Large intestine (tissue), 3 donors: Measurements from ENCODE around the gene DTNB. TPM values are rescaled to one million over a fixed set of nuclear protein-coding genes. Genes with fewer than 3 reads are reported as not detected.
A peak's percentile ranks its signal among the peaks of the same experiment; 100 is the strongest.

Source experiments
- DNase-seq, 2 donors: peaks; one replicate each; pipeline versions ENCODE4 v3.0.0 to v3.0.0-alpha.2; 2013
- H3K27ac ChIP-seq: one replicate; pipeline ENCODE4 v1.5.1; 2013; ENCODE audit warnings: low read length
- H3K27me3 ChIP-seq: 2 replicates; pipeline ENCODE4 v1.6.1; 2013; ENCODE audit warnings: low read length; ENCODE audit not compliant: control insufficient read depth, insufficient read depth
- H3K36me3 ChIP-seq: 2 replicates; pipeline ENCODE4 v1.6.1; 2013; ENCODE audit warnings: low read length; ENCODE audit not compliant: control insufficient read depth, insufficient read depth
- H3K4me1 ChIP-seq: one replicate; pipeline ENCODE4 v1.6.1; 2013; ENCODE audit warnings: low read length; ENCODE audit not compliant: control insufficient read depth, insufficient read depth
- H3K4me3 ChIP-seq: one replicate; pipeline ENCODE4 v1.5.1; 2013; ENCODE audit warnings: low read length
- H3K9me3 ChIP-seq: one replicate; pipeline ENCODE4 v1.6.1; 2013; ENCODE audit warnings: mild to moderate bottlenecking, low read depth, low read length, moderate library complexity; ENCODE audit not compliant: control insufficient read depth
- whole genome bisulfite sequencing: methylation state at CpG from one replicate; pipeline ENCODE4 v1.1.5; 2013; ENCODE audit warnings: low lambda C conversion rate; ENCODE audit not compliant: insufficient coverage; 5-methylcytosine and 5-hydroxymethylcytosine counted together
- polyA plus RNA-seq: library from polyadenylated mRNA; unstranded; fragments of 120-200 nt; gene quantifications from one replicate; pipeline ENCODE4 v1.2.1, GENCODE V29; 2013

The DTNB gene
- polyA plus RNA-seq, 1 donor: 6.8 TPM

DNA sequence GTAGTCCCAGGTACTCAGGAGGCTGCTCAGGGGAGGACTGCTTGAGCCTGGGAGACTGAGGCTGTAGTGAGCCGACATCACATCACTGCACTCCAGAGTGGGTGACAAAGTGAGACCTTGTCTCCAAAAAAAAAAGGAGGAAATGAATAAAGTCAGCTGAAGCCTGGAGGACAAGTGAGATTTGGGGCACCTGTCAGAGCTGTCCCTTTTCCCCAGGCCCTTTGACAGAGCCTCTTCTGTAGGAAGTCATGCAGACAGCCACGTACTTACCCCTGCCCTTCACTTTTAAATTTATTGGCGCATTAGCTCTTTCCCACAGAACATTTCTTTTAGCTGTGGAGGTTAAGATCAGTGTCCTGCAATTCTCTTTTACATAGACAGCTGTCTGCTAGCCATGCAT lies 180.7 kb downstream of the DTNB start:
- Histone ChIP-seq H3K9me3 (no peaks in the 10 kb centered on the region), H3K4me3 (no peak overlapping the region), H3K36me3 (no peaks in the 10 kb centered on the region), H3K27ac (no peak overlapping the region), H3K4me1 (no peaks in the 10 kb centered on the region), H3K27me3 (no peaks in the 10 kb centered on the region)
- WGBS: 100% methylated on average over 1 of the region's 3 CpGs
- DNase-seq: no peak

DNA sequence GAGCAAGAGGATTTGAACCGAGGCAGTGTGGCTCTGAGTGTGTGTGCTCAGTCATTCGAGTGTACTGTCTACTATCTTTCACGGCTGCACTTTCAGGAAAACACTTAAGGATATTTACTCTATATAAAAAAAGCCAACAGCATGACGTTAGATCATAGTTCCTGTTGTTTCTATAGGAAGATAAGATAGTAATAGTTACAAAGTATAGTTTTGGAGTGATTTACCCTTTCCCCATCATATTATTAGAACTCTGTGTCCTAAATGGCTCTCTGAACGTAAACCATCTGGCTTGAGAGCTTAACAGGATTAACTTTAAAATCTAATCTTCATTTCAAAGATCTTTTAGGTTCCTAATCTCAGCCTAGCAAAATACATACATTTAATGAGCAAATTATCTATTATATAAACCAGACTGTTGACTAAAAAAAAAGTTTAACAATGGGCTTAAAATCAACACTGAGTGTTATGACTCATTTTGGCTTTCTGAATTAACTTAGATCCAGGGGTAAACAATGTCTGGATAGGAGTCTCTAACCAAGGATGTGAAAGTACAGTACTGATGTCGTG lies 181.3 kb downstream of the DTNB start:
- no peaks in the 10 kb centered on the region for H3K4me1 ChIP-seq
- no peaks in the 10 kb centered on the region for H3K9me3 ChIP-seq
- DNase-seq: no peak
- no CpG with 5 or more reads among the region's 6 CpGs for WGBS
- H3K36me3 ChIP-seq: no peaks in the 10 kb centered on the region
- H3K4me3 ChIP-seq: no peak overlapping the region
- H3K27me3 ChIP-seq: no peaks in the 10 kb centered on the region
- no peak overlapping the region for H3K27ac ChIP-seq

DNA sequence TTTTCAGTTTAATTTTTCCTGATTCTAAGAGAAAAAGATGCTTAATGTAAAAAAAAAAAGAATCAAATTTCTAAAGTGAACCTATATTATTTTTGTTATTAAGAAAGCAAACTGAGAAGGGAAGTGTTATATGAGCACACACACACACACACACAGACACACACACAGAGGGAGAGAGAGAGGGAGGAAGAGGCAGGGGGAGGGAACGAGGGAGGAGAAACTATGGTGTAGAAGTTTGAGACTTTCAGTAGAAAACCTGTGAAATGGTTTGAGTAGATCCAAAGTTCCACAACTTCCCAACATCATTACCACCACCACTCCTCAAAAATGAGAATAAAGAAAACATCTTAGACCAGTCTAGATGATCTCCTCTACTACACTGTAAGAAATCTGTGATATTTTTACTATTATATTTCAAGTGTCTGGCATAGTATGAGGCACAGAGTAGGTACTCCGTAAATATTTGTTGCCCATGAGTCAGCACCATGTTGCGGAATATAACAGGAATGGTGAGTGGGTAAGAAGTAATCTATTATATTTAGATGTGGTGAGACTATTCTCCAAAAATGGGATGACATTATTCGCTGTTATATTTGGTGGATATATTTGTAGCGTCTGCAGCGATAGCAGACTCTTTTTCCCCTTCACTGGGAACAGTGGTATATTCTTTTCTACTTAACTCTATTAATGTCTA lies 182.2 kb downstream of the DTNB start:
- Histone ChIP-seq H3K4me3 (no peak overlapping the region), H3K36me3 (no peaks in the 10 kb centered on the region), H3K27ac (no peak overlapping the region), H3K4me1 (no peaks in the 10 kb centered on the region), H3K27me3 (no peaks in the 10 kb centered on the region), H3K9me3 (no peaks in the 10 kb centered on the region)
- DNase-seq: no peak
- 100% methylated on average over 2 of the region's 6 CpGs for WGBS

DNA sequence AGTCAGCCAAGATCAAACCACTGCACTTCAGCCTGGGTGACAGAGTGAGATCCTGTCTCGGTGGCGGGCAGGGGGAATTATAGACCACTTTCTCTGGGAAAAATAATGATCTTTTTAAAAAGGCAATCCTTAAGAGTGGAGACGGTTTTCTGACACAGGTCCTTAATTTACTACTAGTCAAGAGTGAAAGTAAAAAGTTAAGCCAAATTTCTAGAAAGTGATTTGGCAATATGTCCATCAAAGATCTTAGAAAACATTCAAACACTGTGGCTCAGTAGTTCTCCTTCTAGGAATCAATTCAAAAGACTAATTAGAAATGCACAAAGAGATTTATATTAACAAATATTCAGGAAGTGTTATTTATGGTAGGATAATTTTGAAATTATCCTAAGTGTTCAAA lies 183.2 kb downstream of the DTNB start:
- no peak overlapping the region for H3K4me3 ChIP-seq
- WGBS: 94% methylated on average over 3 of the region's 3 CpGs
- DNase-seq: no peak
- H3K36me3 ChIP-seq: no peaks in the 10 kb centered on the region
- no peaks in the 10 kb centered on the region for H3K9me3 ChIP-seq
- no peak overlapping the region for H3K27ac ChIP-seq
- no peaks in the 10 kb centered on the region for H3K27me3 ChIP-seq
- no peaks in the 10 kb centered on the region for H3K4me1 ChIP-seq

DNA sequence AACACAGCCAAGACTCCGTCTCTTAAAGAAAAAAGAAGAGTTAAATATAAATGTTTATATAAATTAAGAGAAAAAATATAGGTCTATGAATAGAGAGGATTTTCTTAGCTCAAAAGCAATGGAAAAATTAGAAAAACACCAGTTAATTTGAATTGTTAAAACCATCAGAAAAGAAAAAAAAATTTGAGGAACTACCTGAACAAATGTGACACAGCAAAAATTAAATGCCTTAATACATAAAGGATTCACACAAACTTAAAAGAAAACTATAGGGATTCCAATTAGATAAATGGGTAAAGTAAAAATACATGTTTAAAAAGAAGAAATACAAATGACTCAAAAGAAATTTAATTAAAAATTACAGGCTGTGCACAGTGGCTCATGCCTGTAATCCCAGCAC lies 183.7 kb downstream of the DTNB start:
- Histone ChIP-seq H3K27ac (no peak overlapping the region), H3K4me3 (no peak overlapping the region), H3K27me3 (no peaks in the 10 kb centered on the region), H3K4me1 (no peaks in the 10 kb centered on the region), H3K36me3 (no peaks in the 10 kb centered on the region), H3K9me3 (no peaks in the 10 kb centered on the region)
- 100% methylated on average over 1 of the region's 1 CpG for WGBS
- no peak for DNase-seq

DNA sequence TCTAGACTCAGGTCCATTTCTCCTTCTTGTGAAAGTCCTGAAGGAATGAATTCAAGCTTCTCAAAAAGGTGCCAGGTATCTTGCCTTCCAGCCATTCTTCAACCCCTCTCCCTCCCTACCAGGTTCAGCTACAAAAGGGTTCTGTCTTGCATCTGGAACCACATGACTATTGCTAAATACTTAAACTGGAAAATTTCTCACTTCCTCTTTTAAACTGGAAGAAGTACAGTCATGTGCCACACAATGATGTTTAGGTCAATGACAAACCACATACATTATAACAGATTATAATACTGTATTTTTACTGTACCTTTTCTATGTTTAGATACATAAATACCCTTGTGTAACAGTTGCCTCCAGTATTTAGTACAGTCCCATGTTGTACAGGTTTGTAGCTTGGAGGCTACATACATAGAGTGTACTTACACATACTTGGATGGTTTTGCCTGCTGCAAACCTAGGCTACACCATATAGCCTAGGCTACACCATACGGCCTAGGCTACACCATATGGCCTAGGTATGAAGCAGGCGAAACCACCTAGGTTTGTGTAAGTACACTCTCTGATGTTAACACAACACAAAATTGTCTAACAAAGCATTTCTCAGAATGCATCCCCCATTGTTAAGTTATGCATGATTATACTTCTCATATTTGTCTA lies 189.6 kb downstream of the DTNB start:
- Histone ChIP-seq H3K27me3 (no peaks in the 10 kb centered on the region), H3K27ac (no peak overlapping the region), H3K9me3 (no peaks in the 10 kb centered on the region), H3K36me3 (no peaks in the 10 kb centered on the region), H3K4me3 (no peak overlapping the region), H3K4me1 (peaks cover 12% of the 10 kb centered on the region)
- DNase-seq: peak; percentile 7 to 17
- WGBS: no CpG with 5 or more reads among the region's 2 CpGs

DNA sequence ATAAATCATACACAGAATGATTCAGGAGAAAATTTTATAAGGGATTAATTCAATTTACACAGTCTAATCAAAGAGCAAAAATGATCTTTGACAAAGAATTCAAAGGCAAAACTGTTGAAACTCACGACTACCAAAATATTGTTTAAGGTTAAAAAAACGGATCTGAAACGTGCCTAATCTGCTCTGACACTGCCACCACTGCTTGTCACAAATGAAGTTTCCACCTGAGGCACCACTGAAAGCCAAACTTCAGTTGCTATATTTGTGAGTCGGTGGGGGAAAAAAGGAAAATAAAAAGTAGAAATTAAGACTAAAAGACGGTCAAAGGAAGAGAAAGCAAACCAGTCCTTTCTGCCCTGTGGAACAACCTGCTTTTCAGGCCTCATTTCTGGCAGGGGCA lies 191.0 kb downstream of the DTNB start:
- Histone ChIP-seq H3K9me3 (no peaks in the 10 kb centered on the region), H3K27me3 (no peaks in the 10 kb centered on the region), H3K36me3 (no peaks in the 10 kb centered on the region), H3K4me1 (peaks cover 12% of the 10 kb centered on the region), H3K27ac (no peak overlapping the region), H3K4me3 (no peak overlapping the region)
- 83% methylated on average over 4 of the region's 5 CpGs for WGBS
- no peak for DNase-seq

DNA sequence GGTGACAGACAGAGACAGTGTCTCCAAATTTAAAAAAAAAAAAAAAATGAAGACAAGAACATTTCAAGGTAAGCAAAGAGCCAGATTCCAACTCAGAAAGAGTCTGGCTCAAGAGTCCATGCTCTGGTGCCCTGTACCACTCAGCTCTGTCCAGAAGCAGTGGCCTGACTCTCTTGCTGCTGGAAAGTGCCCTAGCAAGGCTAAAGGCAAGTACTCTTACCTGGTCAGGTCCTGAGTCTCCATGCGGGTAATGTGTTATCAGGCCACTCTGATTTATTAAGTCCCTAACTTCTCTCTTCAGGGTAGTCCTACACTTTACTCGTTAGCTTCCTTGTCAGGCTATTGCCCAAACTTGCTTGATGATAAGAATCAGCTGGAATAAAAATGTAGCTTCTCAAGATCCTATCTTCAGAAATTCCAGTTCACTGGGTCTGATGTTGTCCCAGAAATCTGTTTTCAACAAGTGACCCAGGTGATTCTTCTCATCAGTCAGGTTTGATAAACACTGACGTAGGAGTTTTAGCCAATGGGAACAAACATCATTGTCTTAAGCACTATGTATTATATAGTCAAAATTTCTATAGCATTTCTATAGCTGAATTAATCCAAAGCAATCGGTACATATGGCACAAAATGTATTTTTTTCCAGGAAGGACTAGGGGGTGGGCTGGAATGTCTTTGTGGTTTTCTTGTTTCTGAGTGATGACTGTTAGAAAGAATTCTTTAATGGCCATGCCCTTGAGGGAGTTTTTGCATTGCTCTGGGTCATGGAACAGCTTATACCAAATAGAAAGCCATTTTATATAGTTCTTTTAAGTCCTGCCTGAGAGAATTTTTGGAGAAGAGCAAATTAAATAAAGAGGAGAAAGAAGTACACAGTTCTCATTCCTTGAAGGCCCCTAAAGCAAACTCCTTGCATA lies 191.7 kb downstream of the DTNB start:
- Histone ChIP-seq H3K4me3 (no peak overlapping the region), H3K36me3 (no peaks in the 10 kb centered on the region), H3K27me3 (no peaks in the 10 kb centered on the region), H3K9me3 (no peaks in the 10 kb centered on the region), H3K4me1 (peaks cover 12% of the 10 kb centered on the region), H3K27ac (no peak overlapping the region)
- DNase-seq: peak in 1 of 2 donors; percentile 5
- no CpG with 5 or more reads among the region's 4 CpGs for whole genome bisulfite sequencing

DNA sequence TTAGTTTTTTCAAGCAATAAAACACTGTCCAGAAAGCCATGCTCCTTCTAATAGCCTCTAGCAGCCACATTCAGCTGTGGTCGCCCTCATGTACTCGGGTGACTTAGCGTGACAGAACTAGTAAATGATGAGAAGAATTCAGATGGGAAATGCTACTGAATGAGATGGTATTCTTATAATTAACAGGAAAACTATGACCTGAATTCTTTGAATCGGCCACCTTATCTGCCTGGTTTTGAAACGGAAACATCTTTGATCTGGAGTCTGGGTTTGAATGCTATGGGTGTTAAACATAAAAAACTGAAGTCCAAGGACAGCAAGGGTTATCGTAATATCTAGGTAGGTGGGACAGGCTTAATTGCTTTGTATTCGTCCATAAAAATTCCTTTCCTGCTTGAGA lies 192.8 kb downstream of the DTNB start:
- Histone ChIP-seq H3K36me3 (no peaks in the 10 kb centered on the region), H3K4me3 (no peak overlapping the region), H3K27me3 (no peaks in the 10 kb centered on the region), H3K9me3 (peaks cover 4% of the 10 kb centered on the region), H3K27ac (peak overlapping the region; percentile 22), H3K4me1 (peaks cover 12% of the 10 kb centered on the region)
- DNase-seq: peak; percentile 6 to 50
- 60% methylated on average over 1 of the region's 7 CpGs for WGBS

DNA sequence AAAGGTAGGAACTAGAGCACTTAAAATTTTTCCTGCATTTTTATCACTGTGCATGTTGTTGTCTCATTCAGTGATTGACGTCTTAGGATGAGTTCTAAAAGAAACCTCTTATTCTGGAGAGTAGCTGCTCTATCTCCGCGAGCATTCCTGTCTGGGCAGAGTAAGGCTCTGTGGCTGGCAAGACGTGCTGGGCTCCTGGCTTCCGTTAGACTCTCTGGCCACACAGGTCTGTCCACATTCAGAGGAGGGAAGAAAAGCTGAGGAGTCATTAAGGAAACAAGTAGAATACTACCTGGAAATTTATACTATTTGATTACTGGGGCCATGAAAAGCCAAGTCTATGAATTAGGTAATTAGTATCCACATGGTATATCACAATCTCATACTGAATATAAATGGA lies 193.6 kb downstream of the DTNB start:
- Histone ChIP-seq H3K9me3 (peaks cover 10% of the 10 kb centered on the region), H3K36me3 (no peaks in the 10 kb centered on the region), H3K27ac (peak overlapping the region; percentile 22), H3K27me3 (no peaks in the 10 kb centered on the region), H3K4me3 (no peak overlapping the region), H3K4me1 (peaks cover 12% of the 10 kb centered on the region)
- no peak for DNase-seq
- no CpG with 5 or more reads among the region's 5 CpGs for WGBS
